Activated CD4-positive, alpha-beta memory T cell treated with anti-CD3 and anti-CD28 coated beads for 36 hours (primary cell): ENCODE data around the gene MAD1L1. TPM values are rescaled to one million over a fixed set of nuclear protein-coding genes. Genes with fewer than 3 reads are reported as not detected.
"Not testable (repeated sequence)": the region's sequence is repeated elsewhere in the genome, so short reads cannot be mapped to it uniquely, and the experiment has no call there.

ENCODE experiments used
- CTCF ChIA-PET: fragments of 350-600 bp; sonication (Branson Sonifier 250); formaldehyde crosslinking; loops from one replicate; lab custom pipeline; 2021; ENCODE audit warnings: antibody characterized with exemption, inconsistent platforms; lab: Charles Lee
- POLR2A ChIA-PET: fragments of 350-600 bp; sonication (Branson Sonifier 250); formaldehyde crosslinking; loops from one replicate; lab custom pipeline; 2021; ENCODE audit warnings: antibody characterized with exemption; lab: Charles Lee
- DNase-seq: peaks from one replicate; pipeline ENCODE4 v3.0.0-alpha.2; 2020
- H3K27ac Mint-ChIP-seq: one replicate; pipeline ENCODE4 v1.8.0; 2021; ENCODE audit warnings: mixed read lengths
- H3K27me3 Mint-ChIP-seq: one replicate; pipeline ENCODE4 v1.8.0; 2021; ENCODE audit warnings: mixed read lengths
- H3K36me3 Mint-ChIP-seq: one replicate; pipeline ENCODE4 v1.8.0; 2021; ENCODE audit warnings: mixed read lengths
- H3K4me1 Mint-ChIP-seq: one replicate; pipeline ENCODE4 v1.8.0; 2021; ENCODE audit warnings: low read depth, mixed read lengths
- H3K4me3 Mint-ChIP-seq: one replicate; pipeline ENCODE4 v1.8.0; 2021; ENCODE audit warnings: mild to moderate bottlenecking, mixed read lengths
- H3K9me3 Mint-ChIP-seq: one replicate; pipeline ENCODE4 v1.8.0; 2021; ENCODE audit warnings: mixed read lengths
- intact Hi-C: fragments of 100-400 bp; cut with micrococcal nuclease; formaldehyde crosslinking; loops from one replicate; pipeline ENCODE4 v1.15.1; 2023
- total RNA-seq, 2 experiments: library from RNA; stranded (reverse); gene quantifications; one replicate each; pipeline ENCODE4 v1.2.3, GENCODE V29; 2021

The MAD1L1 gene
- total RNA-seq, 2 experiments from 2014 or later, result 44.4 to 47.8 TPM

DNA sequence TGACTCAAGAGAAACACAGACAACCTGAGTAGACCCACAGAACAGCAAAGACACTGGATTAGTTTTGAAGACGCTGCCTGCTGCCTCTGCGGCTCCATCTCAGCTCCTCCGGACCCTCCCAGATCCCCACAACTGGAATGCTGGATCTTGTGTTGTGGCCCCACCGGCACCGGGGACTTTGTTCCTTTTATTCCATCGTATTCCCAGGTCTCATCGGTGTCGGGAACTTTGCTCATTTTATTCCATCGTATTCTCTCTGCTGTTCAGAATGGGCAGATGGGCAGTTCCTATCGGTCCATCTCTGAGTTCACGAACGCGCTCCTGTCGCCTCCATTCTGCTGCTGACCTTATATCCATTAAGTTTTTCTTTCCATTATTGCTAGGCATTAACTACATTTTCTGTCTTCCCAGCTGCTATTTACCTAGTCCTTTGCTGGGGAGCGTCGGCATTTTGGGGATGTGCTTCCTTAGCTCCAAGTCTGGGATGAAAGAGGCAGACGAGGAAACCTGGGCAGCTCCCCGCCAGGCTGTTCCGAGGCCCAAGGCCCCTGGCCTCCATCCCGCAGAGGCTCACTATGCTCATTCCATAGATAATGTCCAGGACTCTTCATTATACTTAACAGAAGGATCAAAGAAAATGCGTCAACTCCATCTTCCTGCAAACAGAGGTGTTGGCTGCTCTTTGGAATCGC, 192.4 kb downstream of the MAD1L1 start:
- POLR2A ChIA-PET, result no interaction called here

GRCh38 chr7:2038931-2039728, 193.6 kb downstream of the MAD1L1 start:
- Mint-ChIP-seq H3K36me3 (peaks cover 5% of the 10 kb centered on the region), H3K27me3 (no peaks in the 10 kb centered on the region), H3K4me1 (peaks cover 29% of the 10 kb centered on the region), H3K4me3 (no peak overlapping the region), H3K9me3 (no peaks in the 10 kb centered on the region), H3K27ac (no peak overlapping the region)
- peak; percentile 18 for DNase-seq
- CTCF ChIA-PET, result interaction anchor here (0.7 to 0.9 kb wide), 2 partner anchors 113 to 460 kb away, joined by 3 to 4 read pairs; no protein-coding TSS in a partner anchor
- POLR2A ChIA-PET, result no interaction called here
- intact Hi-C loops, result no loop called here

More for the DNA sequence above, 192.4 kb downstream of the MAD1L1 start:
- peaks cover 5% of the 10 kb centered on the region for H3K36me3 Mint-ChIP-seq
- no peak overlapping the region for H3K27ac Mint-ChIP-seq
- no peak overlapping the region for H3K4me3 Mint-ChIP-seq
- H3K4me1 Mint-ChIP-seq, result peaks cover 29% of the 10 kb centered on the region
- no peaks in the 10 kb centered on the region for H3K27me3 Mint-ChIP-seq
- no peak for DNase-seq
- no peaks in the 10 kb centered on the region for H3K9me3 Mint-ChIP-seq
- CTCF ChIA-PET, result no interaction called here
- intact Hi-C loops, result no loop called here

DNA sequence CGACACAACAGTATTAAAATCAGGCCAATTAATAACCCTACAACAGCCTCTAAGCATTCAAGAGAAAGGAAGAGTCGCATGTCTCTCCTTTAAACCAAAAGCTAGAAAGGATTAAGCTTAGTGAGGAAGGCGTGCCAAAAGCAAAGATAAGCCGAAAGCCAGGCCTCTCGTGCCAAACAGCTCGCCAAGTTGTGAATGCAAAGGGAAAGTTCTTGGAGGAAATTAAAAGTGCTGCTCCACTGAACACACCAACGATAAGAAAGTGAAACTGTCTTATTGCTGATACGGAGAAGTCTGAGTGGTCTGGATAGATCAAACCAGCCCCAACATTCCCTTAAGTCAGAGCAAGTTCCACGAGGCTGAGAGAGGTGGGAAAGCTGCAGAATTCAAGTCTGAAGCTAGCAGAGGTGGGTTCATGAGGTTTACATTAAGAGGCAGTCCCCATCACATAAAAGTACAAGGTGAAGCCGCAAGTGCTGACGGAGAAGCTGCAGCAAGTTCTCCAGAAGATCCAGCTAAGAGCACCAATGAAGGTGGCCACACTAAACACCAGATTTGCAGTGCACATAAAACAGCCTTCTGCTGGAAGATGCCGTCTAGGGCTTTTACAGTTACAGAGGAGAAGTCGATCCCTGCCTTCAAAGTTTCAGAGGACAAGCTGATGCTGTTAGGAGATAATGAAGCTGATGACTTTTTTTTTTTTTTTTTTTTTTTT, 194.8 kb downstream of the MAD1L1 start:
- intact Hi-C loops, result no loop called here
- Mint-ChIP-seq H3K36me3 (peaks cover 3% of the 10 kb centered on the region), H3K4me1 (peaks cover 29% of the 10 kb centered on the region), H3K4me3 (peak overlapping the region; percentile 68), H3K27ac (peak overlapping the region; percentile 0), H3K27me3 (no peaks in the 10 kb centered on the region), H3K9me3 (no peaks in the 10 kb centered on the region)
- POLR2A ChIA-PET, result no interaction called here
- DNase-seq, result peak; percentile 21
- CTCF ChIA-PET, result interaction anchor here (0.7 to 0.9 kb wide), 2 partner anchors 112 to 459 kb away, joined by 3 to 4 read pairs; no protein-coding TSS in a partner anchor

DNA sequence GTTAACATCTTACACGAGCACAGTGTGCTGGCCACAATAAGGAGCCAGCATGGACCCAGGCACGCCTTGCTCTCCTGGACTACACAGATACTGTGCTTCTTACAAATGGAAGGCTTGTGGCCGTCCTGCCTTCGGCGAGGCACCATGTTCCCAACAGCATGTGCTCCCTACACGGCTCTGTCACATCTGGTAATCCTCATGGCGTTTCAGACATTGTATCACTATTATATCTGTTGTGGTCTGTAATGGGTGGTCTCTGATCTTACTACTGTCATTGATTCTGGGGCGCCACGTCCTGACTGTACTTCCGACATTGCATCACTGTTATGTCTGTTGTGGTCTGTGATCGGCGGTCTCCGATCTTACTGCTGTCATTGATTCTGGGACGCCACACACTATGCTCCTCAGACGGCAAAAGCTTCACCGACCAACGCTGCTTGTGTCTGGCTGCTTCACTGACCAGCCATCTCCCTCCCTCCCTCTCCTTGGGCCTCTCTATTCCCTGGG, 195.4 kb downstream of the MAD1L1 start:
- peak; percentile 19 for DNase-seq
- Mint-ChIP-seq H3K27ac (peak overlapping the region; percentile 0), H3K27me3 (no peaks in the 10 kb centered on the region), H3K36me3 (peaks cover 3% of the 10 kb centered on the region), H3K4me3 (peak overlapping the region; percentile 68), H3K4me1 (peaks cover 29% of the 10 kb centered on the region), H3K9me3 (no peaks in the 10 kb centered on the region)
- intact Hi-C loops, result no loop called here
- ChIA-PET CTCF (no interaction called here), POLR2A (no interaction called here)

- no peaks in the 10 kb centered on the region for H3K27me3 Mint-ChIP-seq
- DNase-seq, result no peak
- peaks cover 29% of the 10 kb centered on the region for H3K4me1 Mint-ChIP-seq
- intact Hi-C loops, result no loop called here
- H3K27ac Mint-ChIP-seq, result no peak overlapping the region
- ChIA-PET CTCF (no interaction called here), POLR2A (no interaction called here)
- H3K36me3 Mint-ChIP-seq, result no peaks in the 10 kb centered on the region
- H3K9me3 Mint-ChIP-seq, result no peaks in the 10 kb centered on the region
- no peak overlapping the region for H3K4me3 Mint-ChIP-seq
Observed at GRCh38 chr7:2036786-2037185, 196.0 kb downstream of the MAD1L1 start.

DNA sequence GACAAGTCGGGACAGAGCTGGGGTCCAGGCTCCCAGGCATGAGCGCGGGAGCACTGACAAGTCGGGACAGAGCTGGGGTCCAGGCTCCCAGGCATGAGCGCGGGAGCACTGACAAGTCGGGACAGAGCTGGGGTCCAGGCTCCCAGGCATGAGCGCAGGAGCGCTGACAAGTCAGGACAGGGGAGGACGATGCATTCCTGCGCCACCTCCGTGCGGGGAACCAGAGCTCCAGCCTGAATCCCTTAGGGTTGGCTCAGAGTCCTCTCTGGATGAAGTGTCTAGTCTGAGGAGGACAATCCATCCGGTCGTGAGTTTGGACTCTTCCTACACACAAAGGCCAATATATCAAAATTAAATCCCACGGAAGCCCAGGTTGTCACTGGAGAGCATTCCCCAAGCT, 196.5 kb downstream of the MAD1L1 start:
- H3K27me3 Mint-ChIP-seq, CTCF ChIA-PET, intact Hi-C loops, H3K9me3 Mint-ChIP-seq, H3K27ac Mint-ChIP-seq, POLR2A ChIA-PET, H3K36me3 Mint-ChIP-seq, DNase-seq, H3K4me3 Mint-ChIP-seq: not testable (repeated sequence)
- H3K4me1 Mint-ChIP-seq, result peaks cover 34% of the 10 kb centered on the region

- peaks cover 2% of the 10 kb centered on the region for H3K9me3 Mint-ChIP-seq
- CTCF ChIA-PET, result no interaction called here
- POLR2A ChIA-PET, result no interaction called here
- no peak overlapping the region for H3K4me3 Mint-ChIP-seq
- H3K27me3 Mint-ChIP-seq, result no peaks in the 10 kb centered on the region
- no peak for DNase-seq
- peaks cover 36% of the 10 kb centered on the region for H3K4me1 Mint-ChIP-seq
- intact Hi-C loops, result no loop called here
- H3K27ac Mint-ChIP-seq, result no peak overlapping the region
- H3K36me3 Mint-ChIP-seq, result peaks cover 2% of the 10 kb centered on the region
Observed at GRCh38 chr7:2034291-2035201, 198.2 kb downstream of the MAD1L1 start.

DNA sequence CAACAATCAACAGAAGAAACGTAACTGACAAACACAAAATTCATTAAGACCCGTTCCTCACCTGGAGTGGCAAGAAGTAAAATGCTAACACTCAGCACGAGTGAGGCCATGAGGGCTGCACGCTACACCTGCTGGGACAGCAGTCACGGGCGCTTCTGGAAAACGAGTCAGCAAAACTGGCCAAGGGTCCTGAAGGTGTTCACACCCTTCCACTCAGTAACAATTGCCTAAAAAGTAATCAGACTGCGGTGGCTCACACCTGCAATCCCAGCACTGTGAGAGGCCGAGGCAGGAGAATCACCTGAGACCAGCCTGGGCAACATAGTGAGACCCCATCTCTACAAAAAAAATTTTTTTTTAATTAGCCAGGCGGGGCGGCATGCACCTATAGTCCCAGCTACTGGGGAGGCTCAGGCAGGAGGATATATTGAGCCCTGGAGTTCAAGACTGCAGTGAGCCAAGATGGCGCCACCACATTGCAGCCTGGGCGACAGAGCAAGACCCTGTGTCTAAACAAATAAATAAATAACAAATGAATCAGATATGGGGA, 199.1 kb downstream of the MAD1L1 start:
- Mint-ChIP-seq H3K9me3 (peaks cover 11% of the 10 kb centered on the region), H3K27me3 (no peaks in the 10 kb centered on the region), H3K27ac (no peak overlapping the region), H3K4me3 (no peak overlapping the region), H3K36me3 (peaks cover 11% of the 10 kb centered on the region), H3K4me1 (peaks cover 27% of the 10 kb centered on the region)
- ChIA-PET CTCF (no interaction called here), POLR2A (no interaction called here)
- DNase-seq, result no peak
- intact Hi-C loops, result no loop called here

GRCh38 chr7:2032876-2033407, 199.8 kb downstream of the MAD1L1 start:
- H3K27me3 Mint-ChIP-seq, result no peaks in the 10 kb centered on the region
- DNase-seq, result no peak
- H3K4me3 Mint-ChIP-seq, result no peak overlapping the region
- CTCF ChIA-PET, result no interaction called here
- intact Hi-C loops, result no loop called here
- POLR2A ChIA-PET, result no interaction called here
- no peak overlapping the region for H3K27ac Mint-ChIP-seq
- peaks cover 21% of the 10 kb centered on the region for H3K4me1 Mint-ChIP-seq
- H3K9me3 Mint-ChIP-seq, result peaks cover 17% of the 10 kb centered on the region
- H3K36me3 Mint-ChIP-seq, result peaks cover 15% of the 10 kb centered on the region

- H3K4me3 Mint-ChIP-seq, result no peak overlapping the region
- peaks cover 20% of the 10 kb centered on the region for H3K36me3 Mint-ChIP-seq
- intact Hi-C loops, result no loop called here
- ChIA-PET POLR2A (no interaction called here), CTCF (no interaction called here)
- no peaks in the 10 kb centered on the region for H3K27me3 Mint-ChIP-seq
- H3K9me3 Mint-ChIP-seq, result peaks cover 24% of the 10 kb centered on the region
- no peak overlapping the region for H3K27ac Mint-ChIP-seq
- DNase-seq, result no peak
- peaks cover 15% of the 10 kb centered on the region for H3K4me1 Mint-ChIP-seq
Observed at GRCh38 chr7:2032030-2032875, 200.5 kb downstream of the MAD1L1 start.
